ENCODE data around the gene FES. TPM values are rescaled to one million over a fixed set of nuclear protein-coding genes. Genes with fewer than 3 reads are reported as not detected.
"Not testable (repeated sequence)": the region's sequence is repeated elsewhere in the genome, so short reads cannot be mapped to it uniquely, and the experiment has no call there.

Gene FES
- total and polyA plus RNA-seq, 2 of the 13 experiments (the other 11 are each of a cell fraction or from before 2014, with no cell fraction given) = 4.0 to 9.5 TPM

- TF ChIP-seq ZNF407 (CRISPR knock-in tag; IDR thresholded peaks at IDR 0.05; ENCODE audit: not compliant biosample characterization) (no peak), ZNF879 (CRISPR knock-in tag; IDR thresholded peaks at IDR 0.05) (no peak), SRY (CRISPR knock-in tag; IDR thresholded peaks at IDR 0.05) (no peak), TFDP1 (CRISPR knock-in tag; IDR thresholded peaks at IDR 0.05; ENCODE audit: borderline replicate concordance) (no peak), ZNF710 (CRISPR knock-in tag; IDR thresholded peaks at IDR 0.05; ENCODE audit: borderline replicate concordance) (no peak), PHF21A (CRISPR knock-in tag; IDR thresholded peaks at IDR 0.05) (no peak), HNRNPLL (IDR thresholded peaks at IDR 0.05; ENCODE audit: low read depth, low read length, poor library complexity, severe bottlenecking) (no peak), JUN (CRISPR knock-in tag; IDR thresholded peaks at IDR 0.05) (no peak), ZNF335 (CRISPR knock-in tag; IDR thresholded peaks at IDR 0.05) (no peak), ZNF615 (CRISPR knock-in tag; IDR thresholded peaks at IDR 0.05; ENCODE audit: borderline replicate concordance) (no peak)
Measured at GRCh38 chr15:90895571-90896117, 11.3 kb downstream of the FES start (continued).

- H3K36me3 ChIP-seq (replicated peaks in 1 of 2; ENCODE audit: control insufficient read depth in 1 of 2, insufficient read depth in 2 of 2, low read length in 2 of 2); intact Hi-C loops (cut with micrococcal nuclease; ENCODE audit: unreplicated experiment); H3K9ac ChIP-seq (ENCODE audit: insufficient read depth, low read depth, low read length); DNase-seq (ENCODE audit: low spot score); CTCF ChIA-PET (ENCODE audit: low intra/inter-chr PET ratio, low total read pairs); H2AFZ ChIP-seq (ENCODE audit: low read length); H3K79me2 ChIP-seq (ENCODE audit: insufficient read depth, low read length); H3K9me3 ChIP-seq (ENCODE audit: low read length); H4K20me1 ChIP-seq (ENCODE audit: insufficient read depth, low read length); H3K27me3 ChIP-seq (ENCODE audit: control insufficient read depth in 1 of 2, insufficient read depth in 2 of 2, low read length in 2 of 2); H3K4me2 ChIP-seq (ENCODE audit: low read depth, low read length); ATAC-seq; H3K4me3 ChIP-seq (replicated peaks in 1 of 3; ENCODE audit: insufficient read depth in 1 of 3, low read depth in 2 of 3, low read length in 3 of 3); H3K27ac ChIP-seq (ENCODE audit: extremely low read length, insufficient read depth, low read length); FAIRE-seq; in situ Hi-C loops (cut with HindIII; ENCODE audit: extremely low pct_ligation_motif_present, low pct_unique_long_range_greater_than_20kb); BruUV-seq (replicated peaks): not testable (repeated sequence)
- peaks cover 12% of the 10 kb centered on the region for H3K4me1 ChIP-seq (ENCODE audit: insufficient read depth, low read length)
- 96% methylated on average over 14 of the region's 14 CpGs for WGBS (ENCODE audit: low lambda C conversion rate)
- POLR2A ChIA-PET = interaction anchor here (1.5 kb wide), 1 partner anchor 36 kb away, joined by 3 read pairs; the partner anchor contains the start of gene HDDC3
Measured at GRCh38 chr15:90897131-90897655, 12.9 kb downstream of the FES start.

Measured in HepG2 (cell line).